HG02759 (cell line): ENCODE measurements around the gene DEAF1.

Experiments
- ATAC-seq: cut with Tn5 transposase; IDR thresholded peaks from one replicate; pipeline ENCODE4 v1.9.1; 2021; ENCODE audit warnings: mild to moderate bottlenecking, moderate library complexity; ENCODE audit not compliant: unreplicated experiment

The DEAF1 gene

DNA sequence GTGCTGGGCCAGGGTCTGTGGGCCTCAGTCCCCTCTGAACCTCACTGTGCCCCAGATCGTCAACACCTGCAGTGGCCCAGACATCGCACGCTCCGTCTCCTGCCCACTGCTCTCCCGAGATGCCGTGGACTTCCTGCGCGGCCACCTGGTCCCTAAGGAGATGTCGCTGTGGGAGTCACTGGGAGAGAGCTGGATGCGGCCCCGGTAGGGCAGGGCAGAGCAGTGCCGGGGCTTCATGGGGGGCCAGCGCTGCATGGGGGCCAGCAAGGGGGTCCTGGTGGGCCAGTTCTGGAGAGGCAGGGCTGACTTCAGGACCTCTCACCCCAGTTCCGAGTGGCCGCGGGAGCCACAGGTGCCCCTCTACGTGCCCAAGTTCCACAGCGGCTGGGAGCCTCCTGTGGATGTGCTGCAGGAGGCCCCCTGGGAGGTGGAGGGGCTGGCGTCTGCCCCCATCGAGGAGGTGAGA lies 27.4 kb upstream of the DEAF1 start:
- ATAC-seq, result no peak

DNA sequence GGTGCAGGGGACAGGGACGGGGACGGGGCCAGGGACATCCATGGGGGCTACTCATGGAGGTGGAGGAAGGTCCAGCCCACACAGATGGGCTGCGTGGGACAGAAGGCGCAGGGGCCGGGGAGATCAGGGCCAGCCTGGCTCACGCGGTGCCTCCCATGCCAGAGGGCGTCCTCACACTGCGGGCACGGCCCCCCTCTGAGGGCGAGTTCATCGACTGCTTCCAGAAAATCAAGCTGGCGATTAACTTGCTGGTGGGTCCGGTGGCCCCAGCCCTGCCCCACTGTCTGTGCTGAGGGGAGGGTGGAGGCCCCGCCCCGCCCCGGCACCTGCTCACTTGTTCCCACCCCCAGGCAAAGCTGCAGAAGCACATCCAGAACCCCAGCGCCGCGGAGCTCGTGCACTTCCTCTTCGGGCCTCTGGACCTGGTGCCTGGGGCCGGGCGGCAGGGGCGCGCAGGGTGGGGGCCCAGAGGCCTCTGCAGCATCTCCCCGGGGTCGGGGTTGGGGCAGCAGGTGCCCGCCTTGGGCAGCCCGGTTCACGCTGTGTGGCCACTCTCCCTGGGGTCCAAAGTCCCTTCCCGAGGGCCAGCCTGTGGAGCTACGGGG lies 26.8 kb upstream of the DEAF1 start:
- ATAC-seq, result no peak

DNA sequence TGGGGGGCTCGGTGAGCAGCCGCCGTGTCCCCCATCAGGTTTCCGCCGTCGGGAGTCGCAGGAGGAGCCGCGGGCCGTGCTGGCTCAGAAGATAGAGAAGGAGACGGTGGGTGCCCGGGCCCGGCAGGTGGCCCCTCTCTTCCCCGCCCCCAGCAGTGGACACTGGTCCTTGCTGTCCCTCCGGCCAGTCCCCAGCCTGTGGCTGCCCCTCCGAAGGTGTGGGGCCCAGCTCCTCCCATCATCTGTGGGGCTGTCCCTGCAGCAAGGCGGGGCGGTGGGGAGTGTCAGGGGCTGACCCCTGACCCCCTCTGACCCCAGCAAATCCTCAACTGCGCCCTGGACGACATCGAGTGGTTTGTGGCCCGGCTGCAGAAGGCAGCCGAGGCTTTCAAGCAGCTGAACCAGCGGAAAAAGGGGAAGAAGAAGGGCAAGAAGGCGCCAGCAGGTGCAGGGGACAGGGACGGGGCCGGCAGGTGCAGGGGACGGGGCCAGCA lies 26.3 kb upstream of the DEAF1 start:
- ATAC-seq, result no peak

DNA sequence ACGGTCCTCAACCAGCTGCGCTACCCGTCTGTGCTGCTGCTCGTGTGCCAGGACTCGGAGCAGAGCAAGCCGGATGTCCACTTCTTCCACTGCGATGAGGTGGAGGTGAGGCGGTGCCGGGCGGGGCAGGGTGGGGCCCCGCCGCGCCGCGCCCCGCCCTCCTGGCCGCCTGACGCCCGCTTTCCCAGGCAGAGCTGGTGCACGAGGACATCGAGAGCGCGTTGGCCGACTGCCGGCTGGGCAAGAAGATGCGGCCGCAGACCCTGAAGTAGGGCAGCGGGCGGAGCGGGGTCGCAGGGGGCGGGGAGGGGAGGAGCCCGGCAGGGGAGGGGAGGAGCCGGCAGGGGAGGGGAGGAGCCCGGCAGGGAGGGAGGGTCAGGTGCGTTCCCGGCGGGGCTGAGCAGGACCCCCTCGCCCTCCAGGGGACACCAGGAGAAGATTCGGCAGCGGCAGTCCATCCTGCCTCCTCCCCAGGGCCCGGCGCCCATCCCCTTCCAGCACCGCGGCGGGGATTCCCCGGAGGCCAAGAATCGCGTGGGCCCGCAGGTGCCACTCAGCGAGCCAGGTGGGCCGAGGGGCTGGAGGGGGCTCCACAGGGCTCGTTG lies 25.7 kb upstream of the DEAF1 start:
- ATAC-seq, result no peak

DNA sequence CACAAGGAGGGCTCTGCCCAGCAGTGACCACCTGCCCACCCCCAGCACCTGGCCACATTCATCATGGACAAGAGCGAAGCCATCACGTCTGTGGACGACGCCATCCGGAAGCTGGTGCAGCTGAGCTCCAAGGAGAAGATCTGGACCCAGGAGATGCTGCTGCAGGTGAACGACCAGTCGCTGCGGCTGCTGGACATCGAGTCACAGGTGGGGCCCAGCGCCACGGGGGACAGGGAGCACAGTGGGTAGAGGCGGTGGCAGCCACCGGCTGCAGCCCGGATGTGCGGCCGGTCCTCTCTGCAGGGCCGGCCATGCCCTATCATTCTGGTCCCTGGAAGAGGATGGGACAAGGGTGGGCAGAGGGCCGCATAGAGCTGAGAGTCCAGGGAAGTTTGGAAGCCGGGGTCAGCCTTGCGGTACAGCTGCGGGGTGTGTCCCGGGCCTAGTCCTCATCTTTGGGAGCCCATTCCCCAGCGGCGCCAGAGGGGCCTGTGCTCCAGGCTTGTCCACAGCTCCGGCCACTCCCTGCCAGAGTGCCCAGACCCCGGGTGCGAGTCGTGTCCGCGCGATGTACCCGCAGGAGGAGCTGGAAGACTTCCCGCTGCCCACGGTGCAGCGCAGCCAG lies 25.1 kb upstream of the DEAF1 start:
- no peak for ATAC-seq

DNA sequence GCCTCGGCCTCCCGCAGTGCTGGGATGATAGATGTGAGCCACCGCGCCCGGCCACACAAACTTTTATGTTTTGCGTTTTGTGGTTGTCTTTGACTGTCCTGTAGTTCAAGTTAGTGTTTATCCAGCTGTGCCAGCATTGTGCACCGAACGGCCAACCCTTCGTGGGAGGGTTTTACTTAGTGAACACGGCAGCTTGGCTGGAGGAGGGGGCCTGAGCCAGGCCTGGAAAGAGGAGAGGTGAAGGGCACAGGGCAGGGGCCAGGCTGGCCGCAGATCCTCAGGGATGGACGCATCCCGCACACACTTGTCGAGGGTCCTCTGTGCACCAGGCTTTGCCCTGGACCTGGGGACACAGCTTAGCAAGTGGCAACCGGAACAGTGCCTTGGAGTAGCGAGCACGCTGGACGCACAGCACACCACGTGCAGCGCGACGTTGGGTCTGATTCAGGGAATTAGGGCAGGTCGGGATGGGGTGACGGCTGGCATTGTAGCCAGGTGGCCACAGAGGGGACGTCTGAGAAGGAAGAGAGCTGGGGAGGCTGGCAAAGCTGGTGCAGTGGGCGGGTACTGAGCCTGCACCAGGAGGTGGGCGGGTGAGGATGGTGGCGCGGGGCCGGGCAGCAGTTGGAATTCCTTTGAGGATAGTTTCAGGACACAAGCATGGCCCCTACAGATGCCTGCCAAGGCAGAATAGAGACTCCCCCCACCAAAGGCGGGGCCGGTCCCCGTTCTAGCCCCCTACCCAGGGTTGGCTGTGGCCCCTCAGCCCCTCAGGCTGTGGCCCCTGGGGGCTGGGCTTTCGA lies 24.4 kb upstream of the DEAF1 start:
- ATAC-seq, result no peak

DNA sequence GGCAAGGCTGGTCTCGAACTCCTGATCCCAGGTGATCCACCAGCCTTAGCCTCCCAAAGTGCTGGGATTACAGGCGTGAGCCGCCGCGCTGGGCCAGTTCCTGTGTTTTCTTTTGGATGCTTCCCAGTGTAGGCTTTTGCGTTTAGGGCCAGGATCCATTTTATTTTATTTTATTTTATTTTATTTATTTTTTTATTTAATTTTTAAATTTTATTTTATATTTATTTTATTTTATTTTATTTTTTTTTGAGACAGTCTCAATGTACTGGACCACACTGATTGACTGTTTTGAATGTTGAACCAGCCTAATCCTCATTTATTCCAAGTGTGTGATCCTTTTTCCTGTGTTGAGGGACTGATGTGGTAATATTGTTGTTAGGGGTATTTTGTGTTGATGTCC lies 19.4 kb upstream of the DEAF1 start:
- no peak for ATAC-seq

DNA sequence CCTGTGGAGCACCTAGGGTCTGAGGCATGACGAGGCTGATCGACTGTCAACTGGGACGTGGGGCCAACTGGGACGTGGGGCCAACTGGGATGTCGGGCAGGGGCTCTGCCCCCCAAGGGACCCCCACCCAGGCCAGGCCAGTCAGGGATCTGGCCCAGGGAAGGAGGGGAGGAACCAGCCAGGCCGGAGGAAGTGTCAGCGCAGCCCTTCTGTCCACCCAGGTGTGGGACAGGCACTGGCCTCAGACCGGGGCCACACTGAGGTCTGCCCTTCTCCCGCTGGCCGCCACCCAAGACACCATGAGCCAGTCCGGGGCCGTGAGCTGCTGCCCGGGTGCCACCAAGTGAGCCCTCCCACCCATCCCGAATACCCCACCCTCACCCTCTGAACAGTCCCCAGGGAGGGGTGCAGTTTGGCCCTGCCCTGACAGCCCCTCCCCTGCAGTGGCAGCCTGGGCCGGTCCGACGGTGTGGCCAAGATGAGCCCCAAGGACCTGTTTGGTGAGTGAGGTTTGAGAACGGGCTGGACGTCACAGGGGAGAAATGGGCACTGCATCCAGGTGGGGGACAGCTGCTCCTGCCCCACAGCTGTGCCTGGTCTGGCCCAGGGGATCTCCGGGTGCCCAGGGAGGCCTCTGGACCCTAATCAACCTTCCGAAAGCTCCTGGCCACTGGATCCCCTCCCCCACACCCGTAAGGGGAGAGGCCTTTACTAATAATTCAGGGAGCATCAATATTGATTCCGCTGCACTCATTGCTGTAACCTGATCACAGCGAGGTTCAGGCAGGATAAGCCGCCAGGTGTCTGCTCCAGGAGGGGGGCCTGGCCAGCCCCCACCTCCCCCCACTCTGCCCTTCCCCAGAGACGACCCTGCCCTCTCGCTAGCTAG lies 14.3 kb upstream of the DEAF1 start:
- ATAC-seq, result no peak

DNA sequence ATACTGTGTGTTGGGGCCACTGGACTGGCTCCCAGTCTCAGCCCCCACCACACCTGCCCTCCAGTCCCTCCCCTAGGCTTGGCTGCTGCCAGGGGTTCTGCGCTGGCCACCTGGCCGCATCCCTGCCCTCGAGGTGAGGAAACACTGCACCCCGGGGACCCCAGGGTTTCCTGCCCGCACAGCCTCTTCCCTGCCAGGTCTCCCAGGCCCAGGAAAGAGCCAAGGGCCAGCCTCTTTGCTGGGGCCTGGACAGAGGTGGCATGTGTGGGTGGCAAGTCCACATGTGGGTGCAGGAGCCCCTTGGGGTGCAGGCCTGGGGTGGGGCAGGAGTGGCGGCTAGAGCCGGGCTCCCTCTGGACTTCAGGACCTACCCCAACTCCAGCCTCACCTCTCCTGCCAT lies 13.5 kb upstream of the DEAF1 start:
- no peak for ATAC-seq

DNA sequence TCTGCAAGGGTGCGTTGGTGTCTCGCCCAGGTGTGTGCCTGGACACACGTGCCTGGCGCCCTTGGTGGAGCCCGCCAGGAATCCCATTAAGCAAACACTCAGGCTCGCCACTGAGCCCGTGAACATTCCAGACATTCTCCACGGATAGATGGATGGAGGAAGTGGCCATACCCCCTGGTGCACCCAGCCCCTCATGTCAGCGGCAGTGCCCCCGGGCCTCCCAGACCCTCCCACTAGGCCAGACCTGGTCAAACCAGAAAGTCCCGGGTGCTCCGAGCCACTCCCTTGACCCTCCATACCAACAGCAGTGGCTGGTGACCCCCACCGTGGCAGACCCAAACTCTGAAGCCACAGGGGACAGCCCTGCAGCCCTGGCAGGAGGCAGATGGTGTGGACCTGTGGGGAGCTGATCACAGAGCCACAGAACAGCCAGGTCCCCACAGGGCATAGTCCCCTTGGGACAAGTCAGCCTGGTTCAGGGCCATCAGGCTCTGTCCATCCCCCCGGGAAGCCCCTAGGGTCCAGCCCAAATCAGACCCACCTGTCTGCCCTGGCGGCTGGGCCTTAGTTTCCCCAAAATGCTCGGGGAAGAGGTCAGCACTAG lies 12.9 kb upstream of the DEAF1 start:
- ATAC-seq, result no peak

DNA sequence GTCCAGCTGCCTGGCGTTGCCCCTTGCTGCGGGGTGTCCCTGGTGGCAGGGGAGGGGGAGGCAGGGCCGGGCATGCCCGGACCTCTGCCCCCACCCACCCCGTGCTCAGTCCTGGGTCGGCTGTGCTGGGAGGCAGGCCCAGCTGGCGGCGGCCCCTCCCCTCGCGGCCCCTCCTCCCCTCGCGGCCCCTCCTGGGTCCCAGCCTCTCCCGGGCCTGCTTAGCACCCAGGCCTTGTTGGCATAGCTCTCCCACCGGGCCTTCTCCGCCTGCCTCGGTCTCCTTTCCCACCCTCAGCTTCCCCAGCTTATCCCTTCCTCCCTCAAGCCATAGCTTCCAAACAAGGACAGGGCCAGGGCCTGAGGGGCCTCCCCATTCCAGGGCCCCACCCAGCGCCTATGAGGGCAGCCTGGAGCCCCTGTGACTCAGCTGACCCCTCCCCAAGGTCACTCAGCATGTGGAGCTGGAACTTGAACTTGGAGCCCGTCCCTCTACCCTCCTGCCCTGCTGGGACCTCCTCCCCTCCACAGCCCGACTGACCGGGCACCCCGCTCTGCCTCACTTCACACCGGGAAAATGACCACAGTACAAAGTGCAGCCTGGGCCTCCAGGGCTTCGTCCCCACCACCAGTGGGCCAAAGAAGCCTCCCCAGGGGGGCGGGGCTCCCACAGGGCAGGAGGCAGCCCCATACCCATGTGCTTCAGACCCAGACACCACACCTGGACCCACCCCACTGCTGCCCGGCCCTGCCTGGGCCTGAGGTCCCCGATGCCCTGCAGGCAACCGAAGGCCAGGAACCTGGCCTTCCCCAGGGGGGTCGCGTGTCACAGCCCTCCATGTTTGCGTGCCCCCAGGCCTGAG lies 12.2 kb upstream of the DEAF1 start:
- no peak for ATAC-seq

DNA sequence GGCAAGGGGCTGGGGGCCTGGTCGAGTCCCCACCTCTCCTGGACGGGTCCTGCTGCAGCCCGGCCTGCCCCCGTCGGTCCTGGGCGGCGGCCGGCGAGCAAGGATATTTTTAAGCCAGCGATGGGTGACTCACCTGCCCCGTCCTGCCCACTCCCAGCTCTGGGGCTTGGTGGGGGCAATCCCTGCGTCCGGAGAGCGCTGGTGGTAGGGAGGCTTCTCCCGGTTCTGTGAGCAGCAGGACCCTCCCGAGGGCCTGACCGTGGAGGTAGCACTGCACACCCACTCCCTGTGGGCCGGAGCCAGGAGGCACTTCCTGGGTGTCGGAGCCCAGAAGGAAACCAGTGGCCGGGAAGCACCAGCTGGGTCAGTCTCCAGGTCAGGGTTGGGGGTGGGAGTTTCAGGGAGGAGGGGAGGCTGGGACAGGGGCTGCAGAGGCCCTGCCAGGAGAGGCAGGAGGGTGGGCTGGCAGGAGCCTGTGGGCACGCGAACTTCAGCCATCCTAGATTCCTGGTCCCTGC lies 11.5 kb upstream of the DEAF1 start:
- no peak for ATAC-seq

DNA sequence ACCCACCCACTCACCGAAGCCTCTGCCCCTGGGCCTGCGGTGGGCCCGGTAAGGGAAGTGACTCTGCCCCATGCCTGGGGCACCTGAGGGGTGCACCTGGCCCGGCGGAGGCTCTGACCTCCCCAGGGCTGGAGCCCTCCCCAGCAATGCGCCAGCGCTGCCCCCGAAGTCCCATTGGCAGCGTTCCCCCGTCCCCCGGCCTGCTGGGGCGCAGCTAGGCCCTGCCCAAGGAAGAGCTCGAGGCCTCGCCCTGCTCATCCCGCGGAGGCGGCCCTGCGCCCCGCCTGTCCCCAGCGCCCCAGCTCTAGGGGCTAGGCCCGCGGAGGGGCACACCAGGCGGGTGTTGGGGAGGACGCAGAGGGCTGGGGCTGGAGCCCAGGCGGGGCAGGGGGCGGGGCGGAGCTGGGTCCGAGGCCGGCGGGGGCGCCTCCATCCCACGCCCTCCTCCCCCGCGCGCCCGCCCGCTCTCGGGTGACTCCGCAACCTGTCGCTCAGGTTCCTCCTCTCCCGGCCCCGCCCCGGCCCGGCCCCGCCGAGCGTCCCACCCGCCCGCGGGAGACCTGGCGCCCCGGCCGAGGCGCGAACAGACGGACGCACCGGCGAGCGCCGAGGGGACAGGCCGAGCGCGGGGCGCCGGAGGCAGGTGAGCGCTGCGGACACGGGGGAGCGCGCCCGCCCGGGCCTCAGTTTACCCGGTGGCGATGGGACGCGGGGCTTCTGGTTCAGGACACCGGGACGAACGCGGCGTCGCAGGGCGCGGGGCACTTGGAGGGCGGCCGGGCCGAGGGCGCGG lies 10.8 kb upstream of the DEAF1 start, which contains the start of gene EPS8L2:
Gene EPS8L2, plus strand, starts transcription at position 586 of the 793 bp plus-strand sequence. CDS start 3,177 bp downstream, outside the sequence.
- ATAC-seq, result no peak

DNA sequence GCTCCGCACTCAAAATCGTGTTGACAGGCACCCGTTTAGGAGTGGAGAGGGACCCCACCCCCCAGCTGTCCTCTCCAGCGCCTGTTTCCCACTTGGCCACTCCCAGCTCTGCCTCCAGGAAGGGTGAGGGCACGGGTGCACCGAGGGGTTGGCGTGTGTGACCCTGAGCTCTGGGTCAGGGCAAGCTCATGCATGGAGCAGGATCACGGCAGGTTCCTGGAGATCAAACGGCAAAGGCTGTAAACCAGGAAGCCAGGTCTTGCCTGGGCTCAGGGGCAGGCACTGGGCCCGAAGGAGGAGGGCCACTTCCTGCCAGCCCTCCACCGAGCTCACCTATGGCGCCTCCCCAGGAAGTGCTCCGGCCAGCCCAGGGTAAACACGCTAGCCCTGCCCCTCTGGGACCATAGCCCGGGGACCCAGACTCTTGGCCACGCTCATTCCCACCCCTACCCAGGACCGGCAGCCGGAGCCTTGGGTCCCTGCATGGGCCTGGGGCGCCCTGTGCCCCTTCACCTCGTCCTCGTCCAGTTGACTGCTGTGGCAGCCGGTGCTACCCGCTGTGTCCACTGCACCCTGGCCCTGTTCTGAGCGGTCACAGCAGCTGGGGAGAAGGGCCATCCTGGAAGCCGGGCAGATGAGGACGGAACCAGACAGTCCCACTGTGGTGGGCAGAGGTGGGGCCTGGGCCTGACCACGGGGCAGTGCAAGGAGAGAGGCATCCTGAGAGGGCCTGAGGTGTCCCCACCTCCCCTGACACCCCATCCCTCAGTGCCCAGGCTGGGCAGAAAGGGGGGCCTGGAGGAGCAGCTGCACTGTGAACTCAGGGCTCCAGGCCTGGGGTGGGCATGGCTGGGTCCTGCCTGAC lies 10.0 kb upstream of the DEAF1 start:
- ATAC-seq, result no peak

DNA sequence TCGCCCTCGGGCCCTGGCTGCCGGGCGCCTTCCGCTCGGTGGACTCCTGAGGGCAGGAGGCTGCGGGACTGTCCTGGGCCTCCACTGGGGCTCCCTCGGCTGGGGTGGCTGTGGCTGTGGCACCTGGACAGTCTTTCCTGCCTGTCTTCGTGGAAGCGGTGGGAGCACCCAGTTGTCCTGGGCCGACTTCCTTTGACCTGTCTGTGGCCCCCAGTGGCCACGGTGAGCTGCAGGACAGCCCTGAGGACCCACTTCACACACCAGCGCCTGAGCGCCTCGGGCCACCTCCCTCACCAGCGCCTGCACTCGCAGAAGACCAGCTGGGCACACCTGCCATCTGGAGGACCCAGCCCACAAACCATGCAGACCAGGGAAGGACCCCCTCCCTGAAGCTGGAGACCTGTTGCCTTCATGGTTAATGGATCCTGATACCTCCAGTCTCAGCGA lies 9.2 kb upstream of the DEAF1 start:
- ATAC-seq, result no peak

DNA sequence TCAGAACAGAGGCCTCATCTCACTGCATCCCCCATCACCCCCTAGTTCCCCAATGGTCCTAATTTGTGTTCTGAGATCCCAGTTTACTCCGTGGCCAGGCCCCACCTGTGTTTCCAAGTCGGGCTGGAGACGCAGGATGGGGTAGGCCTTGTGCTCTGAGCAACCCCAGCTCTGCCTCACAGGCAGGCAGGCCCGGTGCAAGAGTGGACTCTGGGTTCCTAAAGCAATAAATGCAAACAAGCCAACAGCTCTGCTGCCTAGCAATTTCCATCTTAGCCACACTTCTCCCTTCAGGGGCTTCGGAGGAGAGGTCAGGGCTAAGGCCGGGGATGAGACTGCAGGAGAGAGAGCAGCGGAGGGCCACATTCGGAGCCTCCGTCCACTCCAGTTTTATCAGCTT lies 8.5 kb upstream of the DEAF1 start:
- no peak for ATAC-seq
